GM18858 (cell line): ENCODE measurements around the gene ANO6.

ENCODE experiments used
- ATAC-seq: cut with Tn5 transposase; IDR thresholded peaks from one replicate; pipeline ENCODE4 v1.9.1; 2021; ENCODE audit not compliant: unreplicated experiment

The ANO6 gene

DNA sequence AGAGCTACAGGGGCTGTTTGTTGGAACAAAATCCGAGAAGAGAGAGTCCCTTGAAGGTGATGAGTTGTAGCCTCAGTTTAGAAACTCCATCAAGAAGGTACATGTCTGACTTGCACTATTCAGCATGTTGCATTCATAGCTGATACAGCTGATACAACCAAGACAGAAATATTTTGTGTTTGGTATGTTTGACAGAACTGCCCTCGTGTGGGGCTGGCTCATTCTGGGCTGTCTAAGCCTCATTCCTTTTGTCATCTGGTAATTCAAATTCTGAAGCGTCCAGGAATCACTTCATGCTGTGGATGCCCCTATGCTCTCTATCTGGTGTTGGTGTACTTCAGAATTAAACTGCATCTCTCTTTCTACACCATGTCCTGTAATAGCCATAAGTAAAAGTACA is 126.3 kb downstream of the ANO6 start:
- ATAC-seq = no peak

DNA sequence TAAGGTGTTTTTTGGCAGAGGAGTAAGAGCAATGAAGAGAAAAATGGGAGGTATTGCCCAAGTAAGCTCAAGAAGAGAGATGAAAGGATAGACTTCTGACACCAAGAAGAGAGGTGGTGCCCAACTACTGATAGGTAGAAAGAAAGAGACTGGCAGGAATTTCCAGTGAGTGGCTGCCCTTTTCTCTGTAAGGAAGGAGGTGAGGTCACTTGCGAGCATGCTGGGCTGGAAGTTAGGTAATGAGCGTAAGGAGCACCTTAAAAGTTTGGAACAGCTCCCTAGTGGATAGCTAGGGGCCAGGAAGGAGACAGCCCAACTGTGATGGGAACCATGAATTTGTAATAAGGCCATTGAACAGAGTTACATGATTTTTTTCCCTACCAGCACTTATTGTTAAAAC is 127.0 kb downstream of the ANO6 start:
- ATAC-seq = no peak

DNA sequence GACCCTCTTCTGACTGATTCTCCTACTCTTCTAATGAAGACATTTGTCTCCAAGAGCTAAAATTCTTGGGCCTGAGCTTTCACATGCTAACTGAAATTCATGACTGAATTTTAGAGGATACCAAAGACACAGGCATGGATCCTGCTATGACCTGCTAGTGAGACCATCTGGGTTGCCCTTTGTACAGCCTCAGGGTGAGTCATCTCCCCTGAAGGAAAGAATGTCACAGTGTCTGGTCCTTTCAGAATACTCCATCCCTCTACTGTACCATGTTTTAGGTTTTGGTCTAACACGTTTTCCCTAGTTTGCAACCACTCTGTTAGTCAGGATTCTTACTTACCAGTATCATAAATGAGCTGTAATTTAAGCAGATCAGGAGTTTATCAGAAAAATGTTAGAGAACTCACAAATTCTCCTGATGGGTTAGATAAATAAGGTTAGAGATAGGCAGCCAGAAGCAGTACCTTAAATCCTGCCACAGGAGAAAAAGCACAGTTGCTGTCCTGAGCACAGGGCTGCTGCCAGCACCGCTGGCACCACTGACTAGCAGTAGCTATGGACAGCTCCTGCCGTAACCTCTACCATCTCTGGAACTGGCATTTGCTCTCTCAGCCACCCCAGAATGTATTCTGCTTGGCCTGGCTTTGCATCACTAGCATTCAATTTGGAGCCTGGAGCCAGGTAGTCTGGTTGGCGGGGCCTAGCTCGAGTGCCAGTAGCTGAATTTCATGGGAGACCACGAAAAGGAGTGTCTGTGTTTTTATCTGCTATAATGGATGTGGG is 127.6 kb downstream of the ANO6 start:
- no peak for ATAC-seq

DNA sequence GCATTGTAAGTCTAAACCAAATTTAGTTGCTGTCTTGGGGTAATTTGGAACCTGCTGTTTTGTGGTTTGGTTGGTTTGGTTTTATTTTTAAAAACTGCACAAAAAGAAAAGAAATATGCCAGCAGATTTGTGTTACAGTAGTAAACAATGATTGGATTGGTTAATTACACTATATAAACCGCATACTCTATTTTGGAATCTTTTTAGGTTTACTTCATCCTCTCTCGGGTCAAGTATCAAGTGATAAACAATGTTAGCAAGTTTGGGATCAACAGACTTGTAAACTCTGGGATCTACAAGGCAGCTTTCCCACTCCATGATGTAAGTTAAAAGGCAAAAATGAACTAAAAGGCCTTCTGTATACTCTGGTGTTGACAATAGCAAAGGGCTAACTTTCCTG is 132.4 kb downstream of the ANO6 start:
- ATAC-seq = no peak

GRCh38 chr12:45348986-45349385 is 133.1 kb downstream of the ANO6 start:
- no peak for ATAC-seq

GRCh38 chr12:45349916-45350315 is 134.0 kb downstream of the ANO6 start:
- no peak for ATAC-seq

GRCh38 chr12:45350861-45351260 is 135.0 kb downstream of the ANO6 start:
- ATAC-seq = no peak

- no peak for ATAC-seq
Observed at GRCh38 chr12:45351921-45352670, 136.2 kb downstream of the ANO6 start.

DNA sequence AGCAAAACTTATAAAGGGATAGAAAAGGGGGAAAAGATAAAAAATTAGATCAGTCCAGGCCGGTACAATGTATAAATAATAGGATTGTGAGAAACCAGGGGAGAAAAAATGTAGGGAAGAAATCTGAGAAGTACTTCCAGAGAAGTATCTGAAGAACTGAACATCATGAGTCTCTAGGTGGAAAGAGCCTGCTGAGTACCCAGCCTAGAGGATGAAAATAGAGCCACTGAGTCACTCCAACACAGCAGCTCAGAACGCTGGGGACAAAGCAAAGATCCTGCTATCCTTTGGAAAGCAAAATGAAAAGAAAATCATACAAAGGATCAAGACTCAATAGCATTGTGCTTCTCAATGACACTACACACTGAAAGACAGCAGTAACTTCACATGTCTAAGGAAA is 138.0 kb downstream of the ANO6 start:
- no peak for ATAC-seq

GRCh38 chr12:45354399-45354798 is 138.5 kb downstream of the ANO6 start:
- ATAC-seq = peak; percentile 84

DNA sequence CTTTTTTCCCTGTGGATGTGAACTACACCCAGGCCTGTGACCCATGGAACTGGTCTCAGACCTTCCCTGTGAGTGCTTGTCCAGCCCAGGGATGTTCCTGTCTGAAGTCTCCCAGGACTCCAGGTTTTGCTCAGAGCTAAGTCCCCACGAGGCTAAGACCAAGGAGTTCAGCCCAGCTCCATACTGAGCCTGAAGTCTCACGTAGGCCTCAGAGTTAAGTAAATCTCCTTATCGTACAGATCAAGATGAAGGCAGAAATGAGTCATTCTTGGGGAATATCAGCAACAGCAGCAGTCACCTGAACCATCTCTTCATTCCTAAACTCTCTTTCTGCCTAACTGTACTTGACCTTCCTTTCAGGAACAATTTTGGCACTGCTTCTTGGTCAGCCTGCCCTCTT is 139.8 kb downstream of the ANO6 start:
- no peak for ATAC-seq

DNA sequence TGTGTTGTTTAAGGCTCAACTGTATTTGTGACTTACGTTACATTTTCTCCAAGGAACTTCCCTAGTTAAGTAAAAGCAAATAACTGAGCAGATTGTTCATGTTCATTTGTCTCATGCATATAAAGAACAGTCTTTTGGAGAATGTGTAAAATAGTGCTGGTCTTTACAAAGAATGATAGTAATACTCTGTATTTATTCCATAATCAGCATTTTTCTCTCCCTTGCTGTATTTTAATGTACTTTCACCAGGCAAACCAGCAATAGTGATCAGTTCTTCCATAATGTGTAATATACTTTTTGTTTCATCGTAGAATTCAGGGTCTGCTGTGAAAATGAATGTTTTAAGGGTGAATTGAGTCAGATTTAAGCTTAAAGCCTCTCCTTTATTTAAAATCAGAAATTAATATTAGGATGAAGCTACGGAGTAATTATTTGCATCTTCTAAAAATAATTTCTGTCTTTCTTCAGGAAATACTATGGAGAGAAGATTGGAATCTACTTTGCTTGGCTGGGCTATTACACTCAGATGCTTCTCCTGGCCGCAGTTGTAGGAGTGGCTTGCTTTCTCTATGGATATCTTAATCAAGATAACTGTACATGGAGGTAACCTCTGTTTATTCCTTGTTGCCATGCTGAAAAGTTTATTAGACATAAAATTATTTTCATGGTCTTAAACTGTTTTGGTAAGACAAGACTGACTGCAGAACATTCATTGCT is 141.1 kb downstream of the ANO6 start:
- ATAC-seq = no peak

- no peak for ATAC-seq
Observed at GRCh38 chr12:45357539-45358417, 141.9 kb downstream of the ANO6 start.

DNA sequence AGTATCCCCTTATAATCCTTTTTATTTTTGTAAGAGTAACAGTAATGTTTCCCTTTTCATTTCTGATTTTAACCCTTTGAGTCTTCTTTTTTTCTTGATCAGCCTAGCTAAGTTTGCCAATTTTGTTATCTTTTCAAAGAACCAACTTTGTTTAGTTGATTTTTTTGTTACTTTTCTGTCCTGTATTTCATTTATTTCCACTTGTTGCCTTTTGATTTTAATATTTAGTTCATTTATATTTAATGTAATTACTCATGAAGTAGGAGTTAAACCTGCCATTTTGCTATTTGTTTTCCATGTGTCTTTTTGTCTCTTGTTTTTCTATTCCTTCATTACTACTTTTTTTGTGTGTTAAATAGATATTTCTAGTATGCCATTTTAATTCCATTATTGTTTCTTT is 146.4 kb downstream of the ANO6 start:
- ATAC-seq = no peak

DNA sequence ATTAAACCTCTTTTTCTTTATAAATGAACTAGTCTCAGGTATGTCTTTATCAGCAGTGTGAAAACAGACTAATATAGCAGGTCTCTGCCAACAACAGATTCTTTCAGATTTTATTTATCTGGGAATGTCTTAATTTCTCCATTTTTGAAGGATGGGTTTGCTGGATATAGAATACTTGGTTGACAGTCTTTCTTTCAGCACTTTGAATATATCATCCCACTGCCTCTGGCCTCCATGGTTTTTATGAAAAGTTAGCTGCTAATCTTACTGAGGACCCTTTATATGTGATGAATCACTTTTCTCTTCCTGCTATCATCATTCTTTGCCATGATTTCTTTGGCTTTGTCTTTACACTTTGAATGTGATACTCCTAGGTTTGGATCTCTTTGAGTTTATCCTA is 148.0 kb downstream of the ANO6 start:
- no peak for ATAC-seq

- no peak for ATAC-seq
Observed at GRCh38 chr12:45368841-45369489, 153.1 kb downstream of the ANO6 start.

DNA sequence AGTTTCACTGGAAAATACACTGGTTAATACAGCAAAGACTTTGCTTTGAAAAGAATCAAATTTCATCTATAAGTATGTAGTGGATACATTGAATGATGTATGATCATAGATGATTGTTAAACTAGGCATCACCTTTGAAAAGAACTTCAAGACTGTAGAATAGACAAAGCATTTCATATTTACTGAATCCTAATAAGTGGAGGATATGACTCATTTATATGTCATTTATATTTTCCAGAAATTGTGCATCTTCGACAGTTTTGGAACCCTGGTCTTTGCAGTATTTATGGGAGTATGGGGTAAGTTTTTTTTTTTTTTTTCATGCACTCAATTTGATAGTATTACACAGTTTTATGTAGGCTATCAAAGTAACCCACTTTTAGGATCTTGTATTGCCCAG is 161.9 kb downstream of the ANO6 start:
- no peak for ATAC-seq

DNA sequence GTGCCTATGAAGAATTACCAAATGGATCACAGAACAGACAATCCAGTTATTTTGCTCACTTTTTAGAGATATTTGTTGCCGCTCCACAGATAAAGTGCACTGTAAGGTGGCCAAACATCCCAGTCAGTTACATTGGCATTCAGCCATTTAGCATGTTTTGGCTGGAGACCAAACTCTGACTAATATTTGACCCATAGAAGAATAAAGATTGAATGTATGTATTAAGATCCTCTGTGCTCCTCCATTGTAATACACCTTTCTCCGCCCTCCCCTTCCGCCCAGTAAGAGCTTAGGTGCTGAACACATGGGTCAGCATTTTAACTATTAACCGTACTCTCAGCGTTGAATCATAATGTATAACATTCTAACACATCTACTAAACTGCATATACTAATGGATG is 163.4 kb downstream of the ANO6 start:
- ATAC-seq = no peak

GRCh38 chr12:45381351-45381750 is 165.5 kb downstream of the ANO6 start:
- no peak for ATAC-seq

DNA sequence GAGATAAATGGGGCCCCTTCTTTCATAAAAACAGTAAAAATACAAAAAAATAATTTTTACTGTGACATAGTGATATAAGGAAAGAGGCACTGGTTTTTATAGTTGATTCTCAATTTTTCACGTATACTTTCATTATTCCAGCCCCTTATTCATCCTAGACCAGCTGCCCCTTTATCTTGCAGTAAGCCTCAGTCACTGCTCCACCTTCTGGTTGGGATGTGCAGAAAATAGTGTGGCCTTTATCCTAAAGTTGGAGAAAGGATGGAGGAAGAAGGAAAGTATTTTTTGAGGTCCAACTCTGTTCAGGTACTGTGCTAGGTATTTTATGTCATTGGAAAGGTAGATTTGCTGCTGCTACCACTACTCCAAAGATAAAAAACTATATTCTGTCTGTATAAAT is 172.7 kb downstream of the ANO6 start:
- ATAC-seq = no peak
